SK-N-SH treated with all-trans-retinoic acid at 6 μM for 48 hours (cell line): ENCODE results near the gene CHEK1.
"Not testable (repeated sequence)": the region's sequence is repeated elsewhere in the genome, so short reads cannot be mapped to it uniquely, and the experiment has no call there.

Experiments
- ATAC-seq: fragments of 200-7000 bp; cut with Tn5 transposase; 3 replicates; pipeline ENCODE4 v1.9.1; 2020; ENCODE audit warnings: mild to moderate bottlenecking, moderate library complexity
- ARNTL ChIP-seq: fragments of 450-650 bp; formaldehyde crosslinking; IDR thresholded peaks from 2 replicates; pipeline ENCODE4 v1.5.0; 2020; ENCODE audit warnings: low read depth, mild to moderate bottlenecking, moderate library complexity, borderline replicate concordance
- BACH2 ChIP-seq: fragments of 250-450 bp; sonication (Bioruptor Pico); IDR thresholded peaks from 2 replicates; pipeline ENCODE4 v1.9.0; 2021; ENCODE audit warnings: mild to moderate bottlenecking, borderline replicate concordance
- CSDC2 ChIP-seq: fragments of 250-450 bp; sonication (Bioruptor Pico); IDR thresholded peaks from 2 replicates; pipeline ENCODE4 v1.5.0; 2020; ENCODE audit warnings: mild to moderate bottlenecking, moderate library complexity
- CSRNP3 ChIP-seq: fragments of 250-450 bp; sonication (Bioruptor Pico); IDR thresholded peaks from 2 replicates; pipeline ENCODE4 v1.5.1; 2021; ENCODE audit warnings: mild to moderate bottlenecking, moderate library complexity
- ESRRG ChIP-seq: fragments of 250-450 bp; sonication (Bioruptor Pico); IDR thresholded peaks from 2 replicates; pipeline ENCODE4 v1.6.1; 2021; ENCODE audit warnings: mild to moderate bottlenecking
- GLIS3 ChIP-seq: fragments of 250-450 bp; sonication (Bioruptor Pico); IDR thresholded peaks from 2 replicates; pipeline ENCODE4 v1.5.0; 2020; ENCODE audit warnings: mild to moderate bottlenecking, moderate library complexity
- ISL1 ChIP-seq: fragments of 250-450 bp; sonication (Bioruptor Pico); IDR thresholded peaks from 2 replicates; pipeline ENCODE4 v2.1.2; 2022; ENCODE audit warnings: mild to moderate bottlenecking, moderate library complexity
- OSR1 ChIP-seq: fragments of 250-450 bp; sonication (Bioruptor Pico); IDR thresholded peaks from 2 replicates; pipeline ENCODE4 v1.8.0; 2022; ENCODE audit warnings: moderate library complexity, mild to moderate bottlenecking, inconsistent platforms
- PPARA ChIP-seq: fragments of 250-450 bp; sonication (Bioruptor Pico); IDR thresholded peaks from 2 replicates; pipeline ENCODE4 v1.5.0; 2020; ENCODE audit warnings: mild to moderate bottlenecking, borderline replicate concordance
- RARB ChIP-seq: fragments of 250-450 bp; sonication (Bioruptor Pico); IDR thresholded peaks from 2 replicates; pipeline ENCODE4 v1.8.0; 2021; ENCODE audit warnings: mild to moderate bottlenecking, moderate library complexity
- SNAI2 ChIP-seq: fragments of 250-450 bp; sonication (Bioruptor Pico); IDR thresholded peaks from 2 replicates; pipeline ENCODE4 v1.5.0; 2020; ENCODE audit warnings: mild to moderate bottlenecking, moderate library complexity
- TCF4 ChIP-seq: fragments of 250-450 bp; sonication (Bioruptor Pico); IDR thresholded peaks from 2 replicates; pipeline ENCODE4 v1.8.0; 2021; ENCODE audit warnings: mild to moderate bottlenecking, moderate library complexity, borderline replicate concordance
- TOX ChIP-seq: fragments of 250-450 bp; sonication (Bioruptor Pico); IDR thresholded peaks from 2 replicates; pipeline ENCODE4 v1.8.0; 2021; ENCODE audit warnings: mild to moderate bottlenecking, moderate library complexity, borderline replicate concordance
- ZC3H10 ChIP-seq: fragments of 250-450 bp; sonication (Bioruptor Pico); IDR thresholded peaks from 2 replicates; pipeline ENCODE4 v1.5.1; 2021; ENCODE audit warnings: mild to moderate bottlenecking, moderate library complexity
- ZFP3 ChIP-seq: fragments of 250-450 bp; sonication (Bioruptor Pico); IDR thresholded peaks from 2 replicates; pipeline ENCODE4 v1.5.0; 2020; ENCODE audit warnings: mild to moderate bottlenecking, moderate library complexity
- ZFP30 ChIP-seq: fragments of 450-650 bp; formaldehyde crosslinking; IDR thresholded peaks from 2 replicates; pipeline ENCODE4 v1.5.0; 2022; ENCODE audit warnings: mild to moderate bottlenecking, moderate library complexity
- ZNF565 ChIP-seq: fragments of 450-650 bp; formaldehyde crosslinking; conservative IDR thresholded peaks from 2 replicates; pipeline ENCODE4 v1.5.0; 2020; ENCODE audit warnings: low read depth, mild to moderate bottlenecking, moderate library complexity
- ZNF70 ChIP-seq: fragments of 450-650 bp; formaldehyde crosslinking; IDR thresholded peaks from 2 replicates; pipeline ENCODE4 v1.5.0; 2020; ENCODE audit warnings: mild to moderate bottlenecking, moderate library complexity
- ZNF8 ChIP-seq: fragments of 450-650 bp; formaldehyde crosslinking; IDR thresholded peaks from 2 replicates; pipeline ENCODE4 v1.5.0; 2020; ENCODE audit warnings: mild to moderate bottlenecking, moderate library complexity
- TF ChIP-seq, protein P1 (sequence below): fragments of 250-450 bp; sonication (Bioruptor Pico); IDR thresholded peaks from 2 replicates; pipeline ENCODE4 v1.5.0; 2020; ENCODE audit warnings: mild to moderate bottlenecking, moderate library complexity
- TF ChIP-seq, protein P2 (sequence below): fragments of 250-450 bp; sonication (Bioruptor Pico); IDR thresholded peaks from 2 replicates; pipeline ENCODE4 v1.8.0; 2021; ENCODE audit warnings: low read depth, mild to moderate bottlenecking, moderate library complexity, borderline replicate concordance
- TF ChIP-seq, protein P3 (sequence below): fragments of 250-450 bp; sonication (Bioruptor Pico); IDR thresholded peaks from 2 replicates; pipeline ENCODE4 v1.5.1; 2020; ENCODE audit warnings: low read depth, mild to moderate bottlenecking, moderate library complexity

The CHEK1 gene

GRCh38 chr11:125624756-125625213 is at the start of gene CHEK1:
Gene CHEK1, plus strand, starts transcription at chr11:125625163. Its CDS starts 1,606 bp downstream, at chr11:125626769.
- TF ChIP-seq CSDC2 (no peak), ZFP3 (CRISPR knock-in tag) (no peak), ZC3H10 (CRISPR knock-in tag) (no peak), OSR1 (CRISPR knock-in tag) (no peak), ARNTL (CRISPR knock-in tag) (no peak), GLIS3 (no peak), ISL1 (CRISPR knock-in tag) (no peak), SNAI2 (no peak), CSRNP3 (CRISPR knock-in tag) (no peak), ZNF565 (CRISPR knock-in tag) (no peak), ZNF70 (CRISPR knock-in tag) (no peak), BACH2 (CRISPR knock-in tag) (no peak), ZFP30 (CRISPR knock-in tag) (no peak), PPARA (CRISPR knock-in tag) (no peak), TOX (CRISPR knock-in tag) (no peak), TCF4 (CRISPR knock-in tag) (no peak)
- TF ChIP-seq, protein P1, sequence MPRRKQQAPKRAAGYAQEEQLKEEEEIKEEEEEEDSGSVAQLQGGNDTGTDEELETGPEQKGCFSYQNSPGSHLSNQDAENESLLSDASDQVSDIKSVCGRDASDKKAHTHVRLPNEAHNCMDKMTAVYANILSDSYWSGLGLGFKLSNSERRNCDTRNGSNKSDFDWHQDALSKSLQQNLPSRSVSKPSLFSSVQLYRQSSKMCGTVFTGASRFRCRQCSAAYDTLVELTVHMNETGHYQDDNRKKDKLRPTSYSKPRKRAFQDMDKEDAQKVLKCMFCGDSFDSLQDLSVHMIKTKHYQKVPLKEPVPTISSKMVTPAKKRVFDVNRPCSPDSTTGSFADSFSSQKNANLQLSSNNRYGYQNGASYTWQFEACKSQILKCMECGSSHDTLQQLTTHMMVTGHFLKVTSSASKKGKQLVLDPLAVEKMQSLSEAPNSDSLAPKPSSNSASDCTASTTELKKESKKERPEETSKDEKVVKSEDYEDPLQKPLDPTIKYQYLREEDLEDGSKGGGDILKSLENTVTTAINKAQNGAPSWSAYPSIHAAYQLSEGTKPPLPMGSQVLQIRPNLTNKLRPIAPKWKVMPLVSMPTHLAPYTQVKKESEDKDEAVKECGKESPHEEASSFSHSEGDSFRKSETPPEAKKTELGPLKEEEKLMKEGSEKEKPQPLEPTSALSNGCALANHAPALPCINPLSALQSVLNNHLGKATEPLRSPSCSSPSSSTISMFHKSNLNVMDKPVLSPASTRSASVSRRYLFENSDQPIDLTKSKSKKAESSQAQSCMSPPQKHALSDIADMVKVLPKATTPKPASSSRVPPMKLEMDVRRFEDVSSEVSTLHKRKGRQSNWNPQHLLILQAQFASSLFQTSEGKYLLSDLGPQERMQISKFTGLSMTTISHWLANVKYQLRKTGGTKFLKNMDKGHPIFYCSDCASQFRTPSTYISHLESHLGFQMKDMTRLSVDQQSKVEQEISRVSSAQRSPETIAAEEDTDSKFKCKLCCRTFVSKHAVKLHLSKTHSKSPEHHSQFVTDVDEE (CRISPR knock-in tag), result no peak
- TF ChIP-seq, protein P2, sequence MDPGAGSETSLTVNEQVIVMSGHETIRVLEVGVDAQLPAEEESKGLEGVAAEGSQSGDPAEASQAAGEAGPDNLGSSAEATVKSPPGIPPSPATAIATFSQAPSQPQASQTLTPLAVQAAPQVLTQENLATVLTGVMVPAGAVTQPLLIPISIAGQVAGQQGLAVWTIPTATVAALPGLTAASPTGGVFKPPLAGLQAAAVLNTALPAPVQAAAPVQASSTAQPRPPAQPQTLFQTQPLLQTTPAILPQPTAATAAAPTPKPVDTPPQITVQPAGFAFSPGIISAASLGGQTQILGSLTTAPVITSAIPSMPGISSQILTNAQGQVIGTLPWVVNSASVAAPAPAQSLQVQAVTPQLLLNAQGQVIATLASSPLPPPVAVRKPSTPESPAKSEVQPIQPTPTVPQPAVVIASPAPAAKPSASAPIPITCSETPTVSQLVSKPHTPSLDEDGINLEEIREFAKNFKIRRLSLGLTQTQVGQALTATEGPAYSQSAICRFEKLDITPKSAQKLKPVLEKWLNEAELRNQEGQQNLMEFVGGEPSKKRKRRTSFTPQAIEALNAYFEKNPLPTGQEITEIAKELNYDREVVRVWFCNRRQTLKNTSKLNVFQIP (CRISPR knock-in tag), result no peak
- TF ChIP-seq, all 23 proteins: peak for 0
- no peak for ATAC-seq

GRCh38 chr11:125577181-125577580 is 47.8 kb upstream of the CHEK1 start:
- ATAC-seq, result not testable (repeated sequence)

DNA sequence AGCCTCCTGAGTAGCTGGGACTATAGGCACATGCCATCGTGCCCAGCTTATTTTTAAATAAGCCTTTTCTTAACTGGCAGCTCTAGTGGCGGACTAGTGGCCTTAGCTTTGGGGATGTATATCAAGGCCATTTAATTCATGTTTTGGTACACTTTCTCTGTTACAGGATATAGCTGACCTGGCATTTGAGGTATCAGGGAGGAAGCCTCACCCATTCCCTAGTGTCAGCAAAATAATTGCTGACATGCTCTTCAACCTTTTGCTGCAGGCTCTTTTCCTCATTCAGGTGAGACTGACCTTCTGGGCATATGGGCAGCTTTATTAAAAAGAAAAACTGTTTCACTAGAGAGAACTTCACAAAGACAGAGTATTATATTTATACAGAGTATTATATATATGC is 46.2 kb upstream of the CHEK1 start:
- ATAC-seq, result no peak
- no peak for TF ChIP-seq TCF4 (CRISPR knock-in tag)
- no peak for TF ChIP-seq ZFP30 (CRISPR knock-in tag)
- no peak for TF ChIP-seq TOX (CRISPR knock-in tag)
- TF ChIP-seq ARNTL (CRISPR knock-in tag), result no peak
- TF ChIP-seq ZNF565 (CRISPR knock-in tag), result no peak
- no peak for TF ChIP-seq GLIS3
- TF ChIP-seq, protein P2 (CRISPR knock-in tag), result no peak
- no peak for TF ChIP-seq ZFP3 (CRISPR knock-in tag)
- no peak for TF ChIP-seq ESRRG (CRISPR knock-in tag)
- TF ChIP-seq ZC3H10 (CRISPR knock-in tag), result no peak
- TF ChIP-seq ZNF70 (CRISPR knock-in tag), result no peak
- no peak for TF ChIP-seq PPARA (CRISPR knock-in tag)
- no peak for TF ChIP-seq RARB
- no peak for TF ChIP-seq SNAI2
- no peak for TF ChIP-seq CSDC2
- no peak for TF ChIP-seq ZNF8 (CRISPR knock-in tag)
- no peak for TF ChIP-seq OSR1 (CRISPR knock-in tag)
- TF ChIP-seq ISL1 (CRISPR knock-in tag), result no peak
- TF ChIP-seq, protein P3, sequence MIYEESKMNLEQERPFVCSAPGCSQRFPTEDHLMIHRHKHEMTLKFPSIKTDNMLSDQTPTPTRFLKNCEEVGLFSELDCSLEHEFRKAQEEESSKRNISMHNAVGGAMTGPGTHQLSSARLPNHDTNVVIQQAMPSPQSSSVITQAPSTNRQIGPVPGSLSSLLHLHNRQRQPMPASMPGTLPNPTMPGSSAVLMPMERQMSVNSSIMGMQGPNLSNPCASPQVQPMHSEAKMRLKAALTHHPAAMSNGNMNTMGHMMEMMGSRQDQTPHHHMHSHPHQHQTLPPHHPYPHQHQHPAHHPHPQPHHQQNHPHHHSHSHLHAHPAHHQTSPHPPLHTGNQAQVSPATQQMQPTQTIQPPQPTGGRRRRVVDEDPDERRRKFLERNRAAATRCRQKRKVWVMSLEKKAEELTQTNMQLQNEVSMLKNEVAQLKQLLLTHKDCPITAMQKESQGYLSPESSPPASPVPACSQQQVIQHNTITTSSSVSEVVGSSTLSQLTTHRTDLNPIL (CRISPR knock-in tag), result no peak
- no peak for TF ChIP-seq BACH2 (CRISPR knock-in tag)
